ENCODE measurements around the gene OTOP1.
"Not testable (repeated sequence)": the region's sequence is repeated elsewhere in the genome, so short reads cannot be mapped to it uniquely, and the experiment has no call there.

OTOP1 gene

DNA sequence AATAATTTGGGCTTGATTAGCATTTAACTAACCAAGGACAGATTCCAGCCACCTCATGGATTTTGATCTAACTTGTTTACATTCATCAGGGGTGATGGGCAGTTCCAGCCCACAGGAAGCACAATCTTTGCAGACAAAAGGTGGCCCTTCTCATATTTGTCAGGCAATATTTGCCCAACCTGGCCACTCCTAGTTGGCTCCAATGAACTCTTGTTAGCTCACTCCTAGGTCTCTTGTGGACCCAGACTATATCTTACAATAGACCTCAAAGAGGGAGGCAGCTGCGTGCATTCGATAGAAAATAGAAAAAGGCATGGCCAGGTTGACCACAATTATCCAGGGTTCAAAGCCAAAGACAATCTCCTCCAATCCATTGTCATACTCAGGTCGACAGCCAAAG, 38.2 kb downstream of the OTOP1 start:
- not testable (repeated sequence) for H3K4me1 ChIP-seq (ENCODE audit: control insufficient read depth, insufficient read depth, low read length); H3K9me3 ChIP-seq (replicated peaks; ENCODE audit: low read length); H3K36me3 ChIP-seq (ENCODE audit: insufficient read depth, low read length); H3K27me3 ChIP-seq (ENCODE audit: control insufficient read depth, insufficient read depth, low read length); H3K4me2 ChIP-seq (ENCODE audit: low read length); H3K9ac ChIP-seq (ENCODE audit: low read depth, low read length); H3K4me3 ChIP-seq (ENCODE audit: low read length)

DNA sequence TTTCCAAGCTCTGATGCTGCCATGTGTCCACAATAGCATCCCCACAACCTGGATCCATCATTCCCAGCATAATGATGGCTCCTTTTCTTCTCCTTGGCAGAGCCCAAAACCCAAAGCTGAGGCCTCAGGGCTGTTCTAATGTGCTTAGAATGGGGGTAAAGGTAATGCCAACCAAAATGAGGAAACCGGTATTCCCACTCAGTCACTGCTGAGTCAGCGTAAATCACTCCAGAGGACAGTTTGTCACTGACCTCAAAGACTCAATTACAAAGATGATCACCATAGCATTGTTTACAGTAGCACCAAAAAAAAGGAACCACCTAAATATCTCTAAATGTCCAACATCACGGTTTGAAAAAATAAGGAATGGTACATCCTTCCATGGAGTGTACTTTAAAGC, 41.2 kb downstream of the OTOP1 start:
- H3K9ac ChIP-seq (ENCODE audit: low read depth, low read length), result no peak overlapping the region
- H3K36me3 ChIP-seq (ENCODE audit: insufficient read depth, low read length), result no peaks in the 10 kb centered on the region
- no peak overlapping the region for H3K4me2 ChIP-seq (ENCODE audit: low read length)
- no peak overlapping the region for H3K4me3 ChIP-seq (ENCODE audit: low read length)
- H3K4me1 ChIP-seq (ENCODE audit: control insufficient read depth, insufficient read depth, low read length), result no peaks in the 10 kb centered on the region
- peaks cover 11% of the 10 kb centered on the region for H3K27me3 ChIP-seq (ENCODE audit: control insufficient read depth, insufficient read depth, low read length)
- no peaks in the 10 kb centered on the region for H3K9me3 ChIP-seq (replicated peaks; ENCODE audit: low read length)

DNA sequence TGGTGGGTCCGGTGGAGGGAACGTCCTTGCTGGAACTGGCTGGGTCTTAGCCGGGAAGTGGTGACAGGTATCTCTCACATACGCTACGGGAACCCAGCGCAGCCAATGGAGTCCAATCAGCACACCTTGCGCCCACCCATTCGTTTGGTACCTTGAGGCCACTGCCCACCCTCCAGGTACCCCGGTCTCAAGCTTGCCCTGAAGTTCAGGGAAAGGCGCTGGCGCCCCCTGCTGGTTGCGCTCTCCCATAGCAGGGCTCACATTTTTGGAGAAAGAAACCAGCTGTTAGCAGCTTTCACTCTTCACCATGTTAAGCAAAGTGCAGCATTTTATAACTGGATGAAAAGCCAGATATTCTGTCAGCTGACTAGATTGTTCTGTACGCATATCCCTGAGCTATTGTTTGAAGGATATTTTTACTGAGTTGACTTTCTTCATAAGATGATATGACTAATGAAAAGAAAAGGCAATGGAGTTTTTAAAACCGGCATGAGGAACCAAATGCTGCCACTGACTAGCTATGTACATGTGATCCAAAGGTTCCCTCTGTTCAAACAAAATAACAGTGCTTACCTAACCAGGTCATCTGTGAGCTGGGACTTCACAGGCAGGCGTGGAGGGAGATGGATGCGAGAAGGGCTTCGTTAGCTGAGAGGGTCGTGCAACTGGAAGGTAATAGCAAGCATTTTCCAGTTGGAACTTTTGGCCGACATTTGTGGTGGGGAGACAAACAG, 43.7 kb downstream of the OTOP1 start:
- Histone ChIP-seq H3K9me3 (replicated peaks; ENCODE audit: low read length) (no peaks in the 10 kb centered on the region), H3K27me3 (ENCODE audit: control insufficient read depth, insufficient read depth, low read length) (peaks cover 11% of the 10 kb centered on the region), H3K36me3 (ENCODE audit: insufficient read depth, low read length) (no peaks in the 10 kb centered on the region), H3K4me2 (ENCODE audit: low read length) (no peak overlapping the region), H3K4me3 (ENCODE audit: low read length) (no peak overlapping the region), H3K4me1 (ENCODE audit: control insufficient read depth, insufficient read depth, low read length) (no peaks in the 10 kb centered on the region), H3K9ac (ENCODE audit: low read depth, low read length) (no peak overlapping the region)

DNA sequence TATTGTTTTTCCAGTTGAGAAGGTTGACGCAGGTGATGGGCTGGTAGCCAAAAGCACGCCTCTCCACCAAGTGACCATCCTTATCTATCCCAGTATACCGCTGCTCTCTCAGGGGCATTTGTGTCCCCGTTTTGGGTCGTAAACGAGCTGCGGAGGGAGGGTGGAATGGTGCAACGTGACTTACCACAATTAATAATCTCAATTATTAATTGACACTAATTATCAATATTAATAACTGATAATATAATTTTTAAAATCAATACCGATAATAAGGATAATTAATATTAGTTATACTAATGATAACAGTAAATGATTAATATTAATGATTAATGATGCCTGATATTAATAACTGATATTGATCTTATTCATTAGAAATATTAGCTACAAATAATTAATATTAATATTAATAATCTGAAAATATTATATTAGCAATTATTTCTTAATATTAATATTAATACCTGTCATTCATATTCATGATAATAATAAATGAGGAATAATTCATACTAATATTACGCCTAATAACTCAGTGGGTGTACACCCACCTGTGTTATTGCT, 56.1 kb downstream of the OTOP1 start:
- no peaks in the 10 kb centered on the region for H3K27me3 ChIP-seq (ENCODE audit: control insufficient read depth, insufficient read depth, low read length)
- H3K4me1 ChIP-seq (ENCODE audit: control insufficient read depth, insufficient read depth, low read length), result no peaks in the 10 kb centered on the region
- H3K9me3 ChIP-seq (replicated peaks; ENCODE audit: low read length), result no peaks in the 10 kb centered on the region
- no peak overlapping the region for H3K9ac ChIP-seq (ENCODE audit: low read depth, low read length)
- no peak overlapping the region for H3K4me2 ChIP-seq (ENCODE audit: low read length)
- H3K4me3 ChIP-seq (ENCODE audit: low read length), result no peak overlapping the region
- H3K36me3 ChIP-seq (ENCODE audit: insufficient read depth, low read length), result no peaks in the 10 kb centered on the region

DNA sequence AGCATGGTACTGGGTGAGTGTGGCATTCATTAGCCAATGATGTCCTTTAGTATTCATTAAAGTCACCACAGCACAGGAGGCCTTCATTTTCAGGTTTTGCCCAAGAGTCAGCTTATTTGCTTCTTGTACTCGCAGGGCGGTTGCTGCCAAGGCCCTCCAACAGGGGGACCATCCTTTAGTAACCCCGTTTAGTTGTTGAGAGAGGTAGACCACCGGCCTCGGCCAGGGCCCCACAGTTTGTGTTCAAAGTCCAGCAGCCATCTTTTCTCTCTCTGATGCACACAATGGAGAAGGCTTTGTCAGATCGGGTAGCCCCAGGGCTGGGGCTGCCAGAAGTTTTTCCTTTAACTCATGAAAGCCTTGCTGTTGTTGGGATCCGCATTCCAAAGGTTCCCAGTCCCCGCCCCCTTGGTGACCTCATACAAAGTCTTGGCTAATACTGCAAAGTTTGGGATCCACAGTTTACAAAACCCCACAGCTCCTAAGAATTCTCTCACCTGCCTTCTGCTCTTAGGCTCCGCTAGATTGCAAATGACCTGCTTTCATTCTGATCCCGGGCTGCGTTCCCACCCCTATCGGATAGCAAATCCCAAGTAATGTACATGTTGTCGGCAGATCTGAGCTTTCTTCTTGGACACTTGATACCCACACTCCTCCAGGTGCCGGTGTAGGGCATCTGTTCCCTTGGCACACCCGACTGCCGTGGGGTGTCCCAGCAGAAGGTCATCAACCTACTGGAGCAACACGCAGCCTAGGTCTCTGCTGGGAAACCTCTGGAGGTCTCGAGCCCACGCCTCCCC, 58.5 kb downstream of the OTOP1 start:
- not testable (repeated sequence) for H3K4me1 ChIP-seq (ENCODE audit: control insufficient read depth, insufficient read depth, low read length); H3K9ac ChIP-seq (ENCODE audit: low read depth, low read length); H3K9me3 ChIP-seq (replicated peaks; ENCODE audit: low read length); H3K27me3 ChIP-seq (ENCODE audit: control insufficient read depth, insufficient read depth, low read length); H3K4me3 ChIP-seq (ENCODE audit: low read length); H3K4me2 ChIP-seq (ENCODE audit: low read length); H3K36me3 ChIP-seq (ENCODE audit: insufficient read depth, low read length)

DNA sequence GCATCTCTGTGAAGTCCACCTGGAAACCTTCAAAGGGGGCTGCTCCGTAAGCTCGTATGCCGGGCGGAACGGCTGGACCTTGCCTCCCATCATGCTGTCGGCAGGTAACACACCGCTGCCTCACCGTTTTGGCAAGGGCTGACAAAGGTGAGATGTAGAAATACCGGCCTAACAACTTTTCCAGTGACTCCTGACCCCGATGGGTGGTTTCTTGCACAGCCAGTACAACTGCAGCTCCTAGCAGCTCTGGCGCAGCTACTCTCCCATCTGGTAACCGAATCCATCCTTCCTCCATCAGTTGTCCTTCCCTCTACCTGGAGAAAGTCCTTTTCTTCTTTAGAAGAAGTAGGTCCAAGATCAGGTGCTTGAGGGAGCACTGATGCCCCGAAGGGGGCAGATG, 59.7 kb downstream of the OTOP1 start:
- H3K9me3 ChIP-seq (replicated peaks; ENCODE audit: low read length); H3K27me3 ChIP-seq (ENCODE audit: control insufficient read depth, insufficient read depth, low read length): not testable (repeated sequence)

DNA sequence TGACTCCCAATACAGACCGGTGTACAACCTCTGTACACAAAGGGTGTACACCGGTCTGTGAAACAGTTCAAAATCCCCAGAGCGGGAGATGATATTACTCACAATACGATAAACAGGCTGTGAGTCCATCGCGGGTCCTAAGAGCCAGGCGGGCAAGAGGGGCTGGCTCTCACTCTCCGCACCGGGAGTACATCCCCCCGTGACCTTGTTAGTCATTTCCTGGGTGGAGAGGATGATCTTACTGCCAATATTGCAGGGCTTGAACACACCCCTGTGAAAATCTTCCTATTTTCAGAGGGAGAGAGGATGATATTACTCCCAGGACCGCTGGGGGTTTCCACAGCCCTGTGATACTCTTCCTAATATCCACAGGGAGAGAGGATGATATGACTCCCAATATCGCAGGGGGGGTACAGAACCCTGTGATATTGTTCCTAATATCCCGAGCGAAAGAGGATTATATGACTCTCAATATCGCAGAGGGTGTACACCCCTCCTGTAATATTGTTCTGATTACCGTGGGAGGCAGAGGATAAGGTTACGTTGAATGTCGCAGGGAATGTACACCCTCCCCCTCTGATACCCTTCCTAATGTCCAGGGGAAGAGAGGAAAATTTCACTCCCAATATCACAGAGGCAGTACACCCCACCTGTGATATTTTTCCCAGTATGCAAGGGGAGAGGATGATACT, 60.9 kb downstream of the OTOP1 start:
- H3K36me3 ChIP-seq (ENCODE audit: insufficient read depth, low read length); H3K27me3 ChIP-seq (ENCODE audit: control insufficient read depth, insufficient read depth, low read length); H3K9ac ChIP-seq (ENCODE audit: low read depth, low read length); H3K4me3 ChIP-seq (ENCODE audit: low read length); H3K4me2 ChIP-seq (ENCODE audit: low read length); H3K9me3 ChIP-seq (replicated peaks; ENCODE audit: low read length); H3K4me1 ChIP-seq (ENCODE audit: control insufficient read depth, insufficient read depth, low read length): not testable (repeated sequence)

More for the DNA sequence above, 59.7 kb downstream of the OTOP1 start:
- H3K36me3 ChIP-seq (ENCODE audit: insufficient read depth, low read length); H3K4me1 ChIP-seq (ENCODE audit: control insufficient read depth, insufficient read depth, low read length); H3K4me3 ChIP-seq (ENCODE audit: low read length); H3K4me2 ChIP-seq (ENCODE audit: low read length); H3K9ac ChIP-seq (ENCODE audit: low read depth, low read length): not testable (repeated sequence)

DNA sequence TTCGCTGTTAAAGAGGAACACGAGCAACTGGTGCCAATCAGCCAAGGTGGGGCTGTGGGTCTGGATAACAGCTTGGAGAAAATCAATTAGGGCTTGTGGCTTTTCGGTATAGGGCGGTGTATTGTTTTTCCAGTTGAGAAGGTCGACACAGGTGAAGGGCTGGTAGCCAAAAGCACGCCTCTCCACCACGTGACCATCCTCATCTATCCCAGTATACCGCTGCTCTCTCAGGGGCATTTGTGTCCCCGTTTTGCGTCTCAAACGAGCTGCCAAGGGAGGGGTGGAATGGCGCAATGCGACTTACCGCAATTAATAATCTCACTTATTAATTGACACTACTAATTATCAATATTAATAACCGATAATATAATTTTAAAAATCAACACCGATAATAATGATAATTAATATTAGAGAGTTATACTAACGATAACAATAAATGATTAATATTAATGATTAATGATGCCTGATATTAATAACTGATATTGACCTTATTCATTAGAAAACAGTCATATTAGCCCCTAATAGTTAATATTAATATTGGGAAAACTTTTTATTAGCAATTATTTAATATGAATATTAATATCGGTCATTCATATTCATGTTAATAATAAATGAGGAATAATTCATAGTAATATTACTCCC, 62.1 kb downstream of the OTOP1 start:
- not testable (repeated sequence) for H3K4me1 ChIP-seq (ENCODE audit: control insufficient read depth, insufficient read depth, low read length); H3K4me3 ChIP-seq (ENCODE audit: low read length); H3K9me3 ChIP-seq (replicated peaks; ENCODE audit: low read length); H3K4me2 ChIP-seq (ENCODE audit: low read length); H3K9ac ChIP-seq (ENCODE audit: low read depth, low read length); H3K36me3 ChIP-seq (ENCODE audit: insufficient read depth, low read length); H3K27me3 ChIP-seq (ENCODE audit: control insufficient read depth, insufficient read depth, low read length)

DNA sequence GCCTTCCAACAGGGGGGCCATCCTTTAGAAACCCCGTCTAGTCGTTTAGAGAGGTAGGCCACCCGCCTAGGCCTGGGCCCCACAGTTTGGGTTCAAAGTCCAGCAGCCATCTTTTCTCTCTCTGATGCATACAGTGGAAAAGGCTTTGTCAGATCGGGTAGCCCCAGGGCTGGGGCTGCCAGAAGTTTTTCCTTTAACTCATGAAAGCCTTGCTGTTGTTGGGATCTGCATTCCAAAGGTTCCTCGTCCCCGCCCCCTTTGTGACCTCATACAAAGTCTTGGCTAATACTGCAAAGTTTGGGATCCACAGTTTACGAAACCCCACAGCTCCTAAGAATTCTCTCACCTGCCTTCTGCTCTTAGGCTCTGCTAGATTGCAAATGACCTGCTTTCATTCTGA, 64.5 kb downstream of the OTOP1 start:
- H3K27me3 ChIP-seq (ENCODE audit: control insufficient read depth, insufficient read depth, low read length); H3K36me3 ChIP-seq (ENCODE audit: insufficient read depth, low read length); H3K9me3 ChIP-seq (replicated peaks; ENCODE audit: low read length); H3K4me3 ChIP-seq (ENCODE audit: low read length); H3K4me2 ChIP-seq (ENCODE audit: low read length); H3K9ac ChIP-seq (ENCODE audit: low read depth, low read length); H3K4me1 ChIP-seq (ENCODE audit: control insufficient read depth, insufficient read depth, low read length): not testable (repeated sequence)

DNA sequence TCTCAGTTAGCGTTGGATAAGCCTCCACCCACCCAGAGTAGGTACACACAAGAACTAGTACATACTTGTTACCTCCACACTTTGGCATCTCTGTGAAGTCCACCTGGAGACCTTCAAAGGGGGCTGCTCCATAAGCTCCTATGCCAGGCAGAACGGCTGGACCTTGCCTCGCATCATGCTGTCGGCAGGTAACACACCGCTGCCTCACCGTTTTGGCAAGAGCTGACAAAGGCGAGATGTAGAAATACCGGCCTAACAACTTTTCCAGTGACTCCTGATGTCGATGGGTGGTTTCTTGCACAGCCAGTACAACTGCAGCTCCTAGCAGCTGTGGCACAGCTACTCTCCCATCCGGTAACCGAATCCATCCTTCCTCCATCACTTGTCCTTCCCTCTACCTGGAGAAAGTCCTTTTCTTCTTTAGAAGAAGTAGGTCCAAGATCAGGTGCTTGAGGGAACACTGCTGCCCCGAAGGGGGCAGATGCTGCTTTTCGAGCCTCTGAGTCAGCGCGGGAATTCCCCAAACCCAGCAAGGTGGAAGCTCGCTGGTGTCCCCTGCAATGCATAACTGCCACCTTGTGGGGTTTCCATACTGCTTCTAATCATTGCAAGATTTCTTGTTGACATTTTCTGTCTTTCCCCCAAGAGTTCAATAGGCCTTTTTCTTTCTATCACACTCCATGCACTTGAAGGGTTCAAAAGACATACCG, 65.6 kb downstream of the OTOP1 start:
- not testable (repeated sequence) for H3K27me3 ChIP-seq (ENCODE audit: control insufficient read depth, insufficient read depth, low read length); H3K36me3 ChIP-seq (ENCODE audit: insufficient read depth, low read length); H3K9ac ChIP-seq (ENCODE audit: low read depth, low read length); H3K4me3 ChIP-seq (ENCODE audit: low read length); H3K9me3 ChIP-seq (replicated peaks; ENCODE audit: low read length); H3K4me1 ChIP-seq (ENCODE audit: control insufficient read depth, insufficient read depth, low read length); H3K4me2 ChIP-seq (ENCODE audit: low read length)

DNA sequence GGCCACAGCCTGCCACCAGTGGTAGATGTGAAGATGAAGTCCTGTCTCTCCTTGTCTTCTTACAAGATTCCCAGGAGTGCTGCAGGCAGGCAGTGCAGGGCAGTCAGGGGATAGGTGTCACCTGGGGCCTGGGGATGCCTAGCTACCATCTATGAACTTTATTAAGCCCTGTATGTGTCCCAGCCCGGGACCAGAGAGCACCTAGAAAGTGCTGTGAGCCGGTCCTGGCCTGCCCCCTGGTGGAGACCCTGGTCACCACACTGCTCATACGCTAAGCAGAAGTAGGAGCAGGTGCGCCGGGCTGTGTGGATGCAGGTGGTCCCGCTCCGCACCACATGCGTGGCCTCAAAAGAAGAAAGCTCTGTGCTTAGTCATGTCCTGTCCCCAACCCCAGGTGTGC, 81.1 kb downstream of the OTOP1 start:
- H3K36me3 ChIP-seq (ENCODE audit: insufficient read depth, low read length); H3K9me3 ChIP-seq (replicated peaks; ENCODE audit: low read length); H3K4me2 ChIP-seq (ENCODE audit: low read length); H3K27me3 ChIP-seq (ENCODE audit: control insufficient read depth, insufficient read depth, low read length); H3K9ac ChIP-seq (ENCODE audit: low read depth, low read length); H3K4me1 ChIP-seq (ENCODE audit: control insufficient read depth, insufficient read depth, low read length); H3K4me3 ChIP-seq (ENCODE audit: low read length): not testable (repeated sequence)
